ENCODE data around the gene CYP26A1.

Gene CYP26A1

GRCh38 chr10:93106631-93107072, 33.0 kb downstream of the CYP26A1 start:
- H3K4me3 ChIP-seq (ENCODE audit: low read length): no peak overlapping the region
- DNase-seq (ENCODE audit: low read depth, low spot score): no peak

GRCh38 chr10:93110472-93111146, 36.9 kb downstream of the CYP26A1 start:
- no peak for DNase-seq (ENCODE audit: low read depth, low spot score)
- H3K4me3 ChIP-seq (ENCODE audit: low read length): no peak overlapping the region

- no peak overlapping the region for H3K4me3 ChIP-seq (ENCODE audit: low read length)
- DNase-seq (ENCODE audit: low read depth, low spot score): no peak
Measured at GRCh38 chr10:93113042-93113441, 39.3 kb downstream of the CYP26A1 start.

GRCh38 chr10:93115661-93116383, 42.1 kb downstream of the CYP26A1 start:
- peak; percentile 35 for DNase-seq (ENCODE audit: low read depth, low spot score)
- H3K4me3 ChIP-seq (ENCODE audit: low read length): no peak overlapping the region

- DNase-seq (ENCODE audit: low read depth, low spot score): no peak
Measured at GRCh38 chr10:93121311-93121710, 47.6 kb downstream of the CYP26A1 start.

GRCh38 chr10:93123766-93124165, 50.1 kb downstream of the CYP26A1 start:
- no peak overlapping the region for H3K4me3 ChIP-seq (ENCODE audit: low read length)
- DNase-seq (ENCODE audit: low read depth, low spot score): no peak

More at GRCh38 chr10:93121311-93121710, 47.6 kb downstream of the CYP26A1 start:
- H3K4me3 ChIP-seq (ENCODE audit: low read length): no peak overlapping the region

- no peak overlapping the region for H3K4me3 ChIP-seq (ENCODE audit: low read length)
- DNase-seq (ENCODE audit: low read depth, low spot score): peak; percentile 42
Measured at GRCh38 chr10:93124580-93125318, 51.1 kb downstream of the CYP26A1 start.

GRCh38 chr10:93125966-93126365, 52.3 kb downstream of the CYP26A1 start:
- no peak overlapping the region for H3K4me3 ChIP-seq (ENCODE audit: low read length)
- no peak for DNase-seq (ENCODE audit: low read depth, low spot score)

GRCh38 chr10:93126483-93127052, 52.9 kb downstream of the CYP26A1 start:
- DNase-seq (ENCODE audit: low read depth, low spot score): no peak
- H3K4me3 ChIP-seq (ENCODE audit: low read length): no peak overlapping the region

Data from Jurkat, Clone E6-1 (cell line).